SK-N-MC (cell line): ENCODE results near the gene CCDC183.
"Not testable (repeated sequence)": the region's sequence is repeated elsewhere in the genome, so short reads cannot be mapped to it uniquely, and the experiment has no call there.

ENCODE experiments used
- DNase-seq: peaks from one replicate; pipeline ENCODE4 v3.0.0-alpha.2; 2011; ENCODE audit warnings: low read depth, low spot score
- H3K27ac ChIP-seq: fragments of 200-600 bp; sonication (generic); 2 replicates; pipeline ENCODE4 v1.5.1; 2016; ENCODE audit warnings: mixed run types
- H3K36me3 ChIP-seq: fragments of 200-600 bp; sonication (generic); 2 replicates; pipeline ENCODE4 v1.6.1; 2017; ENCODE audit warnings: antibody characterized with exemption, low read length, mixed read lengths; ENCODE audit not compliant: insufficient read depth
- H3K4me3 ChIP-seq: fragments of 200-600 bp; sonication (generic); 2 replicates; pipeline ENCODE4 v1.5.1; 2016
- H3K9ac ChIP-seq: fragments of 200-600 bp; sonication (generic); 2 replicates; pipeline ENCODE4 v1.8.0; 2017; ENCODE audit warnings: mixed run types, mixed read lengths; ENCODE audit not compliant: insufficient read length
- H3K9me3 ChIP-seq: fragments of 200-600 bp; sonication (generic); 2 replicates; pipeline ENCODE4 v1.6.1; 2017; ENCODE audit warnings: low read depth, mild to moderate bottlenecking, antibody characterized with exemption, low read length, moderate library complexity, mixed read lengths
- EZH2 ChIP-seq: fragments of 200-600 bp; sonication (generic); IDR thresholded peaks from one replicate; pipeline ENCODE4 v1.6.1; 2017; ENCODE audit warnings: antibody characterized with exemption
- FOXP2 ChIP-seq: optimal IDR thresholded peaks from 2 replicates; pipeline ENCODE3; 2011; ENCODE audit warnings: mild to moderate bottlenecking, moderate library complexity; ENCODE audit not compliant: insufficient read depth; ENCODE audit errors: extremely low read length, control extremely low read depth
- POLR2AphosphoS5 ChIP-seq: IDR thresholded peaks from 2 replicates; pipeline ENCODE4 v1.6.1; 2012; ENCODE audit warnings: mild to moderate bottlenecking, low read depth, low read length, borderline replicate concordance

CCDC183 gene

GRCh38 chr9:136792321-136793085 lies 3.6 kb upstream of the CCDC183 start:
- no peaks in the 10 kb centered on the region for H3K36me3 ChIP-seq
- TF ChIP-seq POLR2AphosphoS5 (no peak), FOXP2 (no peak), EZH2 (no peak)
- no peak for DNase-seq
- no peaks in the 10 kb centered on the region for H3K9me3 ChIP-seq
- H3K9ac ChIP-seq = no peak overlapping the region
- peak overlapping the region; percentile 97; the same call in 1 of the 2 replicates for H3K4me3 ChIP-seq
- H3K27ac ChIP-seq = no peak overlapping the region

GRCh38 chr9:136793086-136793946 lies 2.8 kb upstream of the CCDC183 start:
- Histone ChIP-seq H3K9ac (no peak overlapping the region), H3K9me3 (no peaks in the 10 kb centered on the region), H3K27ac (no peak overlapping the region), H3K36me3 (no peaks in the 10 kb centered on the region), H3K4me3 (no peak overlapping the region)
- no peak for DNase-seq
- TF ChIP-seq POLR2AphosphoS5 (no peak), FOXP2 (no peak), EZH2 (no peak)

- H3K4me3 ChIP-seq = no peak overlapping the region
- no peak overlapping the region for H3K27ac ChIP-seq
- no peak overlapping the region for H3K9ac ChIP-seq
- no peaks in the 10 kb centered on the region for H3K36me3 ChIP-seq
- DNase-seq = no peak
- no peaks in the 10 kb centered on the region for H3K9me3 ChIP-seq
- TF ChIP-seq POLR2AphosphoS5 = 0 out of 2 replicates have a peak, but pooled peaks have one; percentile 25
- TF ChIP-seq EZH2 = no peak
- no peak for TF ChIP-seq FOXP2
These were observed 1.7 kb upstream of the CCDC183 start for GRCh38 chr9:136794281-136794999.

GRCh38 chr9:136795000-136795348 lies 1.2 kb upstream of the CCDC183 start:
- TF ChIP-seq EZH2 = no peak
- no peak for TF ChIP-seq FOXP2
- TF ChIP-seq POLR2AphosphoS5 = 0 out of 2 replicates have a peak, but pooled peaks have one; percentile 5
- no peak for DNase-seq
- Histone ChIP-seq H3K9me3 (no peaks in the 10 kb centered on the region), H3K36me3 (no peaks in the 10 kb centered on the region), H3K27ac (no peak overlapping the region), H3K4me3 (no peak overlapping the region), H3K9ac (no peak overlapping the region)

GRCh38 chr9:136796775-136797347 lies 723 bp downstream of the CCDC183 start:
- not testable (repeated sequence) for DNase-seq, H3K9ac ChIP-seq, H3K9me3 ChIP-seq, H3K36me3 ChIP-seq
- Histone ChIP-seq H3K27ac (peak overlapping the region; percentile 59; the same call in 1 of the 2 replicates), H3K4me3 (peak overlapping the region; percentile 14; the same call in 1 of the 2 replicates)

- TF ChIP-seq POLR2AphosphoS5 (no peak), EZH2 (no peak), FOXP2 (no peak)
- no peak overlapping the region for H3K4me3 ChIP-seq
- no peaks in the 10 kb centered on the region for H3K9me3 ChIP-seq
- no peak overlapping the region for H3K27ac ChIP-seq
- DNase-seq = no peak
- H3K9ac ChIP-seq = no peak overlapping the region
- no peaks in the 10 kb centered on the region for H3K36me3 ChIP-seq
These were observed 2.6 kb downstream of the CCDC183 start for GRCh38 chr9:136798708-136799078.

- H3K4me3 ChIP-seq = peak overlapping the region; percentile 79
- H3K9me3 ChIP-seq = no peaks in the 10 kb centered on the region
- no peak for DNase-seq
- H3K36me3 ChIP-seq = no peaks in the 10 kb centered on the region
- H3K27ac ChIP-seq = no peak overlapping the region
- TF ChIP-seq POLR2AphosphoS5 = no peak
- TF ChIP-seq EZH2 = no peak
- TF ChIP-seq FOXP2 = no peak
- H3K9ac ChIP-seq = peak overlapping the region; percentile 37
These were observed 3.1 kb downstream of the CCDC183 start for GRCh38 chr9:136799079-136799853.
